SK-N-SH (cell line): ENCODE measurements around the gene TNFRSF4. TPM values are rescaled to one million over a fixed set of nuclear protein-coding genes. Genes with fewer than 3 reads are reported as not detected.

Source experiments
- CTCF ChIA-PET: fragments of 300-600, 350-600 bp; formaldehyde crosslinking; extraction: SDS; loops from one replicate; lab custom pipeline; 2021; lab: Yijun Ruan, JAX
- POLR2A ChIA-PET: fragments of 350-600 bp; sonication (Branson Sonifier 250); formaldehyde crosslinking; extraction: SDS; loops from one replicate; lab custom pipeline; 2020; ENCODE audit warnings: antibody characterized with exemption, inconsistent platforms; lab: Yijun Ruan, JAX
- DNase-seq: peaks from one replicate; pipeline ENCODE4 v3.0.0; 2012
- H2AFZ ChIP-seq: fragments of 200-600 bp; sonication (generic); 2 replicates; pipeline ENCODE4 v1.8.1; 2016; ENCODE audit warnings: antibody characterized with exemption, mild to moderate bottlenecking, low read depth
- H3F3A ChIP-seq: fragments of 200-600 bp; sonication (generic); replicated peaks from 2 replicates; pipeline ENCODE3; 2016; ENCODE audit warnings: antibody characterized with exemption, mild to moderate bottlenecking; ENCODE audit not compliant: insufficient read depth
- H3K27ac ChIP-seq, 2 experiments: fragments of 200-500 bp in 1 of 2; fragments of 200-600 bp in 1 of 2; sonication (Bioruptor generic) in 1 of 2; sonication (generic), shearing (Covaris generic) in 1 of 2; 2 replicates each; pipeline versions ENCODE4 v1.5.1 to v1.6.1; 2014 to 2016; ENCODE audit warnings: low read depth in 2 of 2, inconsistent platforms in 1 of 2, low read length in 1 of 2, mild to moderate bottlenecking in 1 of 2, mixed read lengths in 1 of 2
- H3K27me3 ChIP-seq: fragments of 200-600 bp; sonication (generic), shearing (Covaris generic); 2 replicates; pipeline ENCODE4 v1.6.1; 2016; ENCODE audit warnings: mixed run types; ENCODE audit not compliant: insufficient read depth
- H3K36me3 ChIP-seq, 2 experiments: fragments of 200-500 bp in 1 of 2; fragments of 200-600 bp in 1 of 2; sonication (Bioruptor generic) in 1 of 2; sonication (generic) in 1 of 2; replicated peaks in 1 of 2; 2 replicates each; pipeline versions ENCODE3 to v1.5.1; 2014 to 2016; ENCODE audit warnings: low read length in 1 of 2, mild to moderate bottlenecking in 1 of 2; ENCODE audit not compliant: insufficient read depth in 2 of 2, control insufficient read depth in 1 of 2
- H3K4me1 ChIP-seq, 2 experiments: fragments of 200-500 bp in 1 of 2; fragments of 200-600 bp in 1 of 2; sonication (Bioruptor generic) in 1 of 2; sonication (generic), shearing (Covaris generic) in 1 of 2; 2 replicates each; pipeline versions ENCODE4 v1.5.1 to v1.6.1; 2014 to 2016; ENCODE audit warnings: low read depth in 1 of 2, low read length in 1 of 2, mixed run types in 1 of 2; ENCODE audit not compliant: insufficient read depth in 2 of 2, control insufficient read depth in 1 of 2
- H3K4me2 ChIP-seq: fragments of 200-600 bp; sonication (generic), shearing (Covaris generic); 2 replicates; pipeline ENCODE4 v1.6.1; 2017; ENCODE audit warnings: mixed run types
- H3K4me3 ChIP-seq, 2 experiments: fragments of 200-500 bp in 1 of 2; fragments of 200-600 bp in 1 of 2; sonication (Bioruptor generic) in 1 of 2; sonication (generic), shearing (Covaris generic) in 1 of 2; 2 replicates each; pipeline versions ENCODE4 v1.5.1 to v1.8.1; 2014 to 2016; ENCODE audit warnings: low read depth in 2 of 2, inconsistent platforms in 1 of 2, low read length in 1 of 2, mild to moderate bottlenecking in 1 of 2, mixed read lengths in 1 of 2, moderate library complexity in 1 of 2
- H3K79me2 ChIP-seq: fragments of 200-600 bp; sonication (generic); 2 replicates; pipeline ENCODE4 v1.8.1; 2017; ENCODE audit warnings: mild to moderate bottlenecking; ENCODE audit not compliant: insufficient read depth
- H3K9ac ChIP-seq: fragments of 200-600 bp; sonication (generic); 2 replicates; pipeline ENCODE4 v1.6.1; 2017; ENCODE audit warnings: mixed run types
- H3K9me2 ChIP-seq: fragments of 200-600 bp; sonication (generic); 2 replicates; pipeline ENCODE4 v1.6.1; 2017; ENCODE audit warnings: mixed run types
- H3K9me3 ChIP-seq: fragments of 200-600 bp; sonication (generic); 2 replicates; pipeline ENCODE4 v1.6.1; 2017; ENCODE audit warnings: mixed run types, mild to moderate bottlenecking, moderate library complexity
- H4K20me1 ChIP-seq: fragments of 200-600 bp; sonication (generic); 2 replicates; pipeline ENCODE4 v1.6.1; 2017; ENCODE audit warnings: mild to moderate bottlenecking, mixed run types; ENCODE audit not compliant: insufficient read depth
- CHD2 ChIP-seq: fragments of 150-350 bp; IDR thresholded peaks from 2 replicates; pipeline ENCODE4 v1.6.1; 2018; ENCODE audit warnings: low read length; ENCODE audit not compliant: partially characterized antibody
- CTCF ChIP-seq: fragments of 200-600 bp; sonication (generic); IDR thresholded peaks from 2 replicates; pipeline ENCODE4 v1.6.1; 2017; ENCODE audit warnings: antibody characterized with exemption, mild to moderate bottlenecking, moderate library complexity
- ELF1 ChIP-seq: IDR thresholded peaks from 2 replicates; pipeline ENCODE4 v1.4.0; 2012
- FOXJ3 ChIP-seq: sonication (generic); formaldehyde crosslinking; IDR thresholded peaks from 2 replicates; pipeline ENCODE4 v1.5.1; 2020; ENCODE audit warnings: mild to moderate bottlenecking, missing genetic modification reagents
- GATA2 ChIP-seq: sonication (generic); formaldehyde crosslinking; IDR thresholded peaks from 2 replicates; pipeline ENCODE4 v1.5.0; 2020; ENCODE audit warnings: mild to moderate bottlenecking, missing genetic modification reagents
- MXI1 ChIP-seq: IDR thresholded peaks from 2 replicates; pipeline ENCODE4 v1.6.1; 2012; ENCODE audit warnings: mild to moderate bottlenecking, low read depth, low read length, improper control_type of control experiment
- NFIC ChIP-seq: IDR thresholded peaks from 2 replicates; pipeline ENCODE4 v1.4.0; 2012; ENCODE audit warnings: borderline replicate concordance
- PBX3 ChIP-seq: IDR thresholded peaks from 2 replicates; pipeline ENCODE4; 2012
- POLR2AphosphoS5 ChIP-seq: IDR thresholded peaks from 2 replicates; pipeline ENCODE4 v1.6.1; 2012; ENCODE audit warnings: low read depth, low read length
- RAD21 ChIP-seq: IDR thresholded peaks from 2 replicates; pipeline ENCODE4 v1.6.1; 2012; ENCODE audit warnings: mild to moderate bottlenecking, low read length
- RCOR1 ChIP-seq: fragments of 150-350 bp; IDR thresholded peaks from 2 replicates; pipeline ENCODE4 v1.6.1; 2017; ENCODE audit warnings: antibody characterized with exemption, low read length
- REST ChIP-seq: IDR thresholded peaks from 2 replicates; pipeline ENCODE4 v1.6.1; 2012; ENCODE audit warnings: mild to moderate bottlenecking, low read depth, low read length, moderate library complexity
- RFX5 ChIP-seq: IDR thresholded peaks from 2 replicates; pipeline ENCODE4 v1.6.1; 2012; ENCODE audit warnings: mild to moderate bottlenecking, improper control_type of control experiment, low read length
- RXRA ChIP-seq: IDR thresholded peaks from 2 replicates; pipeline ENCODE4 v1.4.0; 2012; ENCODE audit warnings: low read depth, mild to moderate bottlenecking, borderline replicate concordance
- SMC3 ChIP-seq: IDR thresholded peaks from 2 replicates; pipeline ENCODE4 v1.6.1; 2012; ENCODE audit warnings: low read depth, low read length, improper control_type of control experiment
- TEAD4 ChIP-seq: IDR thresholded peaks from 2 replicates; pipeline ENCODE4 v1.4.0; 2012; ENCODE audit warnings: mild to moderate bottlenecking, borderline replicate concordance; ENCODE audit not compliant: insufficient read depth
- USF2 ChIP-seq: fragments of 150-350 bp; IDR thresholded peaks from 2 replicates; pipeline ENCODE4 v1.6.1; 2017; ENCODE audit warnings: antibody characterized with exemption, low read length, low read depth, borderline replicate concordance
- WGBS: methylation state at CpG from one replicate; pipeline ENCODE4 v1.1.6; 2017; ENCODE audit warnings: low lambda C conversion rate; 5-methylcytosine and 5-hydroxymethylcytosine counted together
- polyA plus RNA-seq, 3 experiments: library from polyadenylated mRNA; depleted of rRNA; stranded (reverse); fragments of >200 nt; gene quantifications; 2 replicates each; pipeline ENCODE4 v1.2.3, GENCODE V29; 2012

TNFRSF4 gene
- polyA plus RNA-seq, 1 of the 3 experiments (the other 2 are of a cell fraction), result not detected

- TF ChIP-seq FOXJ3 (CRISPR knock-in tag), result no peak
- TF ChIP-seq CTCF, result no peak
- TF ChIP-seq REST, result no peak
Observed at GRCh38 chr1:1240348-1240732, 26.4 kb upstream of the TNFRSF4 start (continued).

GRCh38 chr1:1239614-1240347, 25.8 kb upstream of the TNFRSF4 start:
- Histone ChIP-seq H3K9me2 (no peaks in the 10 kb centered on the region), H2AFZ (no peak overlapping the region), H3K27ac (no peak overlapping the region), H3K4me2 (no peak overlapping the region), H3K9me3 (no peaks in the 10 kb centered on the region), H4K20me1 (no peaks in the 10 kb centered on the region), H3K27me3 (no peaks in the 10 kb centered on the region), H3K4me3 (no peak overlapping the region), H3K4me1 (peaks cover 0 to 18% of the 10 kb centered on the region in 2 experiments; a peak in 1 of 4 replicates), H3K79me2 (no peaks in the 10 kb centered on the region), H3K9ac (no peak overlapping the region), H3F3A (no peaks in the 10 kb centered on the region), H3K36me3 (peaks cover 0 to 7% of the 10 kb centered on the region in 2 experiments)
- POLR2A ChIA-PET, result no interaction called here
- 5% methylated on average over 3 of the region's 30 CpGs for WGBS
- DNase-seq, result peak; percentile 63
- CTCF ChIA-PET, result interaction anchor here (0.7 to 5.1 kb wide), 4 partner anchors 11 to 238 kb away, joined by 3 to 43 read pairs (median 8); no protein-coding TSS in a partner anchor
- TF ChIP-seq MXI1 (no peak), PBX3 (no peak), RCOR1 (no peak), TEAD4 (no peak), CHD2 (no peak), POLR2AphosphoS5 (no peak), REST (no peak), RAD21 (no peak), RFX5 (no peak), SMC3 (no peak), USF2 (no peak), ELF1 (no peak), RXRA (no peak), GATA2 (CRISPR knock-in tag) (no peak), NFIC (no peak)
